Measurements from ENCODE around the gene SIRPG. TPM values are rescaled to one million over a fixed set of nuclear protein-coding genes. Genes with fewer than 3 reads are reported as not detected.
A peak's percentile ranks its signal among the peaks of the same experiment; 100 is the strongest.

The SIRPG gene
- total RNA-seq, 1 experiment from 2014 or later = 2.1 TPM

DNA sequence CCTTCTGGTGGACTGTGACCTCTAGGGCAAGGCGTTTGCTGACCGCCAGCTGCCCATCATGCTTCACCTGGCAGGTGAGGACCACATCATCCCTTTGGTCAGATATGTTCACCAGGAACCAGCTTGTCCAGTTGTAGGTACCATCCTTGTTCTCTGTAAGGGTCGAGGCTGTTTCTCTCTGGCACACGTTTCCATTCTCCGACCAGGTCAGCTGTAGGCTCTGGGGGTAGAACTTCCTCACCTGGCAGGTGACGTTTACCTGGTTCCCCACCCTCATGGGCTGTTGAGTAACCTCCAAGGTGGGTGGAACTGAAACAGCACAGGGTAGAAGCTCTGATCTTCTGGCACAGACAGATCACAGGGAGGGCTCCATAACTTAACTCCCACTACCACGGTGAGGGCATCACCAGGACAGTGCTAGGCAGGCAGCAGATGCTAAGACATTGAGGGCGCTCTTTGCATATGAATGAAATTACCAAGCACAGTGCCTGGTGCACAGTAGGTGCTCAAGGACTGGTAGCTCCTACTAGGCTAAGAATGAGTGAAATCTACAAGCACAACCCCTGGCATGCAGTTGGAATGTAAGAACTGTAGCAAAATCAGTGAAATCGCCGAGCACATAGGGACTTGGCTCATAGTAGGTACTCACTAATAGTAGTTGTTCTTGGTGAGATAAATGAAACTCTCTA, 22.1 kb downstream of the SIRPG start:
- no peaks in the 10 kb centered on the region for H3K36me3 ChIP-seq (ENCODE audit: low read depth)
- intact Hi-C loops (cut with micrococcal nuclease; ENCODE audit: unreplicated experiment) = no loop called here
- H3K9me3 ChIP-seq (ENCODE audit: insufficient read depth, low read depth) = peaks cover 10% of the 10 kb centered on the region; the same call in 1 of the 2 replicates
- H3K27me3 ChIP-seq (ENCODE audit: insufficient read depth, low read depth) = no peaks in the 10 kb centered on the region
- POLR2A ChIA-PET (ENCODE audit: unreplicated experiment) = no interaction called here
- peaks cover 31% of the 10 kb centered on the region for H3F3A ChIP-seq (ENCODE audit: insufficient read depth, low read depth)
- no TSS peak for BruUV-seq (replicated peaks)
- peaks cover 40% of the 10 kb centered on the region for H3K4me1 ChIP-seq (replicated peaks; ENCODE audit: insufficient read depth)
- no peaks in the 10 kb centered on the region for H3K9me2 ChIP-seq (ENCODE audit: insufficient read depth)
- no peak overlapping the region for H3K4me2 ChIP-seq
- no peak overlapping the region for H2AFZ ChIP-seq
- H3K4me3 ChIP-seq = no peak overlapping the region
- no peaks in the 10 kb centered on the region for H3K79me2 ChIP-seq (ENCODE audit: low read depth)
- CTCF ChIA-PET = no interaction called here
- TF ChIP-seq CTCF (conservative IDR thresholded peaks at IDR 0.05) (no peak), EZH2 (IDR thresholded peaks at IDR 0.05; ENCODE audit: low read depth) (no peak)
- DNase-seq = no peak
- no peak overlapping the region for H3K27ac ChIP-seq
- no peaks in the 10 kb centered on the region for H4K20me1 ChIP-seq (ENCODE audit: insufficient read depth)

DNA sequence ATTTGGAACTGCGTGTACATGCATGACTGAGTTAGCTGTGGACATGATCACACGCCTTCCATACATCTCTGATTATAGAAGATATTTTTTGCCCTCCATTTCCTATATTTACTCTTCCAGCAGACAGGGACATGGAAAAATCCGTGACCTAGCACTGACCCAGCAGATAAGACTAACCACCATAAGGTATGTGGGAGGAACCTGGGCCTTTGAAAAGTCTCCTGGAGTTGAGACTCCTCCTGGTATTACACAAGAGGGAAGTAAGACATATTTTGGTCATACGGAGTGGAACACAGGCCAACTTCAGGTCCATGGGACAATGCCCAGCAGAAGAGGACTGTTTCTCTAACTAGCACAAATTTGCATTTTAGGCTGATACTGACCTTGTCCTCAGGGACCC, 24.0 kb downstream of the SIRPG start:
- H3K9me2 ChIP-seq (ENCODE audit: insufficient read depth) = no peaks in the 10 kb centered on the region
- intact Hi-C loops (cut with micrococcal nuclease; ENCODE audit: unreplicated experiment) = loop anchor here (5.0 kb wide), 3 partner anchors 99 to 156 kb away; no protein-coding TSS in a partner anchor
- TF ChIP-seq CTCF (conservative IDR thresholded peaks at IDR 0.05) = no peak
- no peak for TF ChIP-seq EZH2 (IDR thresholded peaks at IDR 0.05; ENCODE audit: low read depth)
- H3K9me3 ChIP-seq (ENCODE audit: insufficient read depth, low read depth) = peaks cover 10% of the 10 kb centered on the region; the same call in 1 of the 2 replicates
- peaks cover 36% of the 10 kb centered on the region for H3F3A ChIP-seq (ENCODE audit: insufficient read depth, low read depth)
- DNase-seq = peak; percentile 62 to 87
- CTCF ChIA-PET = interaction anchor here (0.6 kb wide), 1 partner anchor 16 kb away, joined by 3 read pairs; no protein-coding TSS in a partner anchor
- peak overlapping the region; percentile 71 for H3K4me2 ChIP-seq
- H2AFZ ChIP-seq = no peak overlapping the region; the same call in 1 of the 2 replicates
- BruUV-seq (replicated peaks) = no TSS peak
- no peaks in the 10 kb centered on the region for H3K36me3 ChIP-seq (ENCODE audit: low read depth)
- POLR2A ChIA-PET (ENCODE audit: unreplicated experiment) = no interaction called here
- H3K27me3 ChIP-seq (ENCODE audit: insufficient read depth, low read depth) = no peaks in the 10 kb centered on the region
- H3K79me2 ChIP-seq (ENCODE audit: low read depth) = no peaks in the 10 kb centered on the region
- H3K27ac ChIP-seq = peak overlapping the region; percentile 57
- H3K4me3 ChIP-seq = no peak overlapping the region; the same call in 1 of the 2 replicates
- H3K4me1 ChIP-seq (replicated peaks; ENCODE audit: insufficient read depth) = peaks cover 42% of the 10 kb centered on the region
- no peaks in the 10 kb centered on the region for H4K20me1 ChIP-seq (ENCODE audit: insufficient read depth)

GRCh38 chr20:1632178-1632577, 25.4 kb downstream of the SIRPG start:
- DNase-seq = no peak
- ChIA-PET POLR2A (ENCODE audit: unreplicated experiment) (interaction anchor here (1.4 kb wide), 1 partner anchor 65 kb away, joined by 6 read pairs; no protein-coding TSS in a partner anchor), CTCF (interaction anchor here (1.6 kb wide), 1 partner anchor 128 kb away, joined by 7 read pairs; no protein-coding TSS in a partner anchor)
- H3K27ac ChIP-seq = peak overlapping the region; percentile 57
- H3K9me3 ChIP-seq (ENCODE audit: insufficient read depth, low read depth) = peaks cover 10% of the 10 kb centered on the region; the same call in 1 of the 2 replicates
- no TSS peak for BruUV-seq (replicated peaks)
- no peaks in the 10 kb centered on the region for H3K79me2 ChIP-seq (ENCODE audit: low read depth)
- H2AFZ ChIP-seq = no peak overlapping the region
- H3K4me1 ChIP-seq (replicated peaks; ENCODE audit: insufficient read depth) = peaks cover 44% of the 10 kb centered on the region
- peak overlapping the region; percentile 71 for H3K4me2 ChIP-seq
- intact Hi-C loops (cut with micrococcal nuclease; ENCODE audit: unreplicated experiment) = loop anchor here (5.0 kb wide), 3 partner anchors 100 to 155 kb away; no protein-coding TSS in a partner anchor
- H3K4me3 ChIP-seq = peak overlapping the region; percentile 19; the same call in 1 of the 2 replicates
- H3K9me2 ChIP-seq (ENCODE audit: insufficient read depth) = no peaks in the 10 kb centered on the region
- H3K36me3 ChIP-seq (ENCODE audit: low read depth) = no peaks in the 10 kb centered on the region
- H3F3A ChIP-seq (ENCODE audit: insufficient read depth, low read depth) = peaks cover 36% of the 10 kb centered on the region
- no peaks in the 10 kb centered on the region for H4K20me1 ChIP-seq (ENCODE audit: insufficient read depth)
- no peaks in the 10 kb centered on the region for H3K27me3 ChIP-seq (ENCODE audit: insufficient read depth, low read depth)
- TF ChIP-seq EZH2 (IDR thresholded peaks at IDR 0.05; ENCODE audit: low read depth) (no peak), CTCF (conservative IDR thresholded peaks at IDR 0.05) (no peak)

Data from PC-9 (cell line).